Fibroblast of lung (primary cell): ENCODE measurements around the gene AKR1C2.

ENCODE experiments used
- EZH2 ChIP-seq: IDR thresholded peaks from 2 replicates; pipeline ENCODE4 v1.5.1; 2012; ENCODE audit warnings: low read length, control low read depth, mild to moderate bottlenecking; ENCODE audit errors: missing control alignments
- TF ChIP-seq, protein P1 (sequence below), 2 donors: IDR thresholded peaks in 1 of 2; conservative IDR thresholded peaks in 1 of 2; 1 replicate in 1 of 2; 2 replicates in 1 of 2; pipeline ENCODE4 v1.5.1; 2011 to 2012; ENCODE audit warnings: low read length in 2 of 2, control low read depth in 1 of 2, inconsistent platforms in 1 of 2, low read depth in 1 of 2, mild to moderate bottlenecking in 1 of 2

DNA sequence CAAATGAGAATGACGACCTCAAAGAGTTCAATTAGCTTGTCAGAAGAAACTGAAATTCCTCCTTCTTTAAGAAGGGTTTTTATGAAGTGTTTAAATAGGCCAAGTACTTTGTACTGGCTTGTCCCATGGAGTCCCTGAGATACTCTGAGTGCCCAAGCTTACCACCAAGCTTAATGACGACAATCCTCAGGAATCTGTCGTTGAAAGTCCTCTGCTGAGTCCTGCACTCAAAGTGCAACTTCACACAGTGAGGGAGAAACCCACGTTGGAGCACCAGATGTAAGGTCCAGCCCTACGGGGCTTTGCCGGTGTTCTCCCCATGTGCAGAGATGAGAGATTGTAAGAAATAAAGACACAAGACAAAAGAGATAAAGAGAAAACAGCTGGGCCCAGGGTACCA lies 42.8 kb upstream of the AKR1C2 start:
- TF ChIP-seq, protein P1, sequence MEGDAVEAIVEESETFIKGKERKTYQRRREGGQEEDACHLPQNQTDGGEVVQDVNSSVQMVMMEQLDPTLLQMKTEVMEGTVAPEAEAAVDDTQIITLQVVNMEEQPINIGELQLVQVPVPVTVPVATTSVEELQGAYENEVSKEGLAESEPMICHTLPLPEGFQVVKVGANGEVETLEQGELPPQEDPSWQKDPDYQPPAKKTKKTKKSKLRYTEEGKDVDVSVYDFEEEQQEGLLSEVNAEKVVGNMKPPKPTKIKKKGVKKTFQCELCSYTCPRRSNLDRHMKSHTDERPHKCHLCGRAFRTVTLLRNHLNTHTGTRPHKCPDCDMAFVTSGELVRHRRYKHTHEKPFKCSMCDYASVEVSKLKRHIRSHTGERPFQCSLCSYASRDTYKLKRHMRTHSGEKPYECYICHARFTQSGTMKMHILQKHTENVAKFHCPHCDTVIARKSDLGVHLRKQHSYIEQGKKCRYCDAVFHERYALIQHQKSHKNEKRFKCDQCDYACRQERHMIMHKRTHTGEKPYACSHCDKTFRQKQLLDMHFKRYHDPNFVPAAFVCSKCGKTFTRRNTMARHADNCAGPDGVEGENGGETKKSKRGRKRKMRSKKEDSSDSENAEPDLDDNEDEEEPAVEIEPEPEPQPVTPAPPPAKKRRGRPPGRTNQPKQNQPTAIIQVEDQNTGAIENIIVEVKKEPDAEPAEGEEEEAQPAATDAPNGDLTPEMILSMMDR (conservative IDR thresholded peaks at IDR 0.05 in 1 of 2, IDR thresholded peaks at IDR 0.05 in 1 of 2; ENCODE audit: low read depth in 1 of 2, low read length in 2 of 2) = no peak
- no peak for TF ChIP-seq EZH2
